NB4 (cell line): Measurements from ENCODE around the gene ITGB7.

Experiments
- CTCF ChIP-seq: IDR thresholded peaks from one replicate; pipeline ENCODE4 v1.5.1; 2012; ENCODE audit warnings: low read depth, low read length
- MAX ChIP-seq: IDR thresholded peaks from 2 replicates; pipeline ENCODE4 v1.6.1; 2011; ENCODE audit warnings: low read depth, low read length
- MYC ChIP-seq: IDR thresholded peaks from 2 replicates; pipeline ENCODE4 v1.6.1; 2011; ENCODE audit warnings: low read depth, low read length
- POLR2A ChIP-seq: IDR thresholded peaks from 2 replicates; pipeline ENCODE4 v1.6.1; 2011; ENCODE audit warnings: mild to moderate bottlenecking; ENCODE audit not compliant: insufficient read length; ENCODE audit errors: extremely low read depth

- TF ChIP-seq CTCF (peak; percentile 21), POLR2A (no peak), MAX (no peak), MYC (no peak)
These were observed 32.1 kb downstream of the ITGB7 start for GRCh38 chr12:53174881-53175491.
